HuH-7 (cell line): ENCODE data around the gene NPFFR1.
"Not testable (repeated sequence)": the region's sequence is repeated elsewhere in the genome, so short reads cannot be mapped to it uniquely, and the experiment has no call there.

Experiments
- DNase-seq: peaks from one replicate; pipeline ENCODE4 v3.0.0; 2011; ENCODE audit warnings: low spot score

Gene NPFFR1

GRCh38 chr10:70222811-70223447 is 60.9 kb downstream of the NPFFR1 start:
- not testable (repeated sequence) for DNase-seq

DNA sequence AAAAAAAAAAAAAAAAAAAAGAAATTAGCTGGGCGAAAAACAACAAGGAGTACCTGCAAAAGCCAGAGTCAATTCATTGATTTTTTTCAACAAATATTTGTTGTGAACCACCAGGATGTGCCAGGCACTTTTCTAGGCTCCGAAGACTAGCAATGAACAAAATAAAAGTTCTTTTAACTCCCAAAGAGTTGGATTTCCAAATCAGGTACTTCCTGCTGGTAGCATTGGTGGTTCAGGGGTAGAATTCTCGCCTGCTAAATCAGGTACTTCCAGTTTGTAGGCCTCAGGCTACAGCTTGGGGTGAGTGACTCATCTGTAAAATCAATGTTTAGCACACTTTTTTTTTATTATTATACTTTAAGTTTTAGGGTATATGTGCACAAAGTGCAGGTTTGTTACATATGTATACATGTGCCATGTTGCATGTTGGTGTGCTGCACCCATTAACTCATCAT is 61.4 kb downstream of the NPFFR1 start:
- no peak for DNase-seq

DNA sequence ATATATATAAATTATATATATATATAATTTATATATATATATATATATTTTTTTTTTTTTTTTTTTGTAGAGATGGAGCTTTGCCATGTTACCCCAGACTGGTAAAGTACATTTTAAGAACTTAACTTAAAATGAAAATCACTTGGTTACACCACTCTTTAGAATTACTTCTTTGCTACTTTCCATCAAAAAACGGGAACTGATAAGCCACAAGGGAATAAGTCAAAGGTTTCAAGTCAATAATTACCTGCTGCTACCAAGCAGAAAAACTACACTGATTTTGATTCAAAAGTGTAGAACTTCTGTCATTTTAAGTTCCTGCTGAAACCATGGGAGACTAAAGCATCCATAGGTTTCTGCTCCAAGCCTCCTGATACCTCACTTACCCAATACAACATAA is 62.8 kb downstream of the NPFFR1 start:
- no peak for DNase-seq

- no peak for DNase-seq
These were observed 70.9 kb downstream of the NPFFR1 start for GRCh38 chr10:70212879-70213278.

DNA sequence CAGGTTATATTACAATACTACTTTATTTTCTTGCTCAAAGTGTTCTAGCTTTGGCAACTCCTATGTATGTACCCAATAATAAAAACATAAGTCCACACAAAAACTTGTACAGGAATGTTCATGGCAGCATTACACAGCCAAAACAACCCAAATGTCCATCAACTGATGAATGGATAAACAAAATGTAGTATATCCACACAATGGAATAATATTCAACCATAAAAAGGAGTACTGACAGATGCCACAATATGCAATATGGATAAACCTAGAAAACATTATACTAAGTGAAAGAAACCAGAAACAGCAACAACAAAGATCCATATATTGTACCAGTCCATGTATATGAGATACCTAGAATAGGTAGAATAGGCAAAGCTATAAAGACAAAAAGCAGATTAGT is 71.5 kb downstream of the NPFFR1 start:
- no peak for DNase-seq

DNA sequence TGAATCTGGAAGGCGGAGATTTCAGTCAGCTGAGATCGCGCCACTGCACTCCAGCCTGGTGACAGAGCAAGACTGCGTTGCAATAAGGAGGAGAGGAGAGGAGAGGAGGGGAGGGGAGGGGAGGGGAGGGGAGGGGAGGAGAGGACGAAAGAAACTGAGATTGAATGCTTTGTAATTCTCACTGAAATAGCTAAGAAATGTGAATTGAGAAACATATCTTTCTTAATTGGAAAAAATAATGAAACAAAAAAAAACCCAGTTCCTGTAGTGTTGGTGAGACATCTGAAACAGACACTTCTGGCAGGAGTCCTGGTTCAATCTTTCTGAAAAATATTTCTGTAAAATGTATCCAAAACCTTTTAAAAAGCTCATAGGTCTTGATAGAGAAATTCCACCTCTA is 77.0 kb downstream of the NPFFR1 start:
- no peak for DNase-seq

DNA sequence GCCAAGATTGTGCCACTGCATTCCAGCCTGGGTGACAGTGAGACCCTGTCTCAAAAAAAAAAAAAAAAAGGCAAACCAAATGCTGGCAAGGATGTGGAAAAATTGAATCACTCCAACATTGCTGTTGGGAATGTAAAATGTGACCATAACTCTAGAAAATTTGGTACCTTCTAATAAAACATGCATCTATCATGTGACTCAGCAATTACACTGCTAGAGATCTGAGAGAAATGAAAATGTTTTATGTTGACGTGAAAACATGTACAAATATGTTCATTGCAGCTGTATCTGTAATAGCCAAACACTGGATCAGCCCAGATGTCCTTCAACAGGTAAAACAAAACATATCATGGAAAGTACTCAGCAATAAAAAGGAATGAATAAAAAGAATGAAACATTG is 82.7 kb downstream of the NPFFR1 start:
- DNase-seq: no peak

GRCh38 chr10:70198696-70199466 is 84.9 kb downstream of the NPFFR1 start:
- no peak for DNase-seq
